ENCODE measurements around the gene COA1. TPM values are rescaled to one million over a fixed set of nuclear protein-coding genes. Genes with fewer than 3 reads are reported as not detected.

The COA1 gene
- total and polyA plus RNA-seq, 9 of the 15 experiments (the other 6 are each of a cell fraction or from before 2014, with no cell fraction given): 98.9 to 463 (median 181) TPM

DNA sequence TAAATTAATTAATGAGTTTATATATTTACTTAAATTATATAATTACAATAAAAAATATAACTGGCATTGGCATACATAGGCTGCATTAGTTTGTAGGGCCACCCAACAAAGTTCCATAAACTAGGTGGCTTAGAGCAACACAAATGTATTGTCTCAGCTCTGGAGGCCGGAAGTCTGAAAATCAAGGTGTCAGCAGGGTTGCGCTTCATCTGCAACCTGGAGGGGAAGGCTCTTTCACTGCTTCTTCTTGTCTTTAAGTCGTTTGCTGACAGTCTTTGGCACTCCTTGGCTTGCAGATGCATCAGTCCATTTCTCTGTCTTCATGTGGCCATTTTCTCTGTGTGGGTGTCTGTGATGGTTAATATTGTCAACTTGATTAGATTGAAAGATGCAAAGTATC, 23.1 kb upstream of the COA1 start:
- intact Hi-C loops (cut with micrococcal nuclease) (no loop called here), in situ Hi-C loops (cut with MboI) (no loop called here)
- WGBS (ENCODE audit: insufficient coverage, low coverage, missing lambda C conversion rate): 68% methylated on average over 3 of the region's 3 CpGs
- FAIRE-seq: no peak
- POLR2A ChIA-PET: no interaction called here
- Histone ChIP-seq H3K9me3 (replicated peaks; ENCODE audit: control insufficient read depth, insufficient read depth, low read depth, low read length) (no peaks in the 10 kb centered on the region), H3K4me1 (replicated peaks in 1 of 2; ENCODE audit: control insufficient read depth in 2 of 2, insufficient read depth in 2 of 2, low read length in 2 of 2) (peaks cover 38 to 47% of the 10 kb centered on the region in 2 experiments), H3K36me3 (ENCODE audit: control insufficient read depth, insufficient read depth, low read length) (no peaks in the 10 kb centered on the region), H3K4me3 (no peak overlapping the region), H3K79me2 (ENCODE audit: control insufficient read depth, insufficient read depth, low read length) (no peaks in the 10 kb centered on the region), H3K27me3 (ENCODE audit: control insufficient read depth in 2 of 2, insufficient read depth in 2 of 2, low read length in 2 of 2) (no peaks in the 10 kb centered on the region), H3K9ac (ENCODE audit: insufficient read depth in 1 of 2, low read depth in 2 of 2, low read length in 2 of 2) (no peak overlapping the region), H3K9me1 (ENCODE audit: control insufficient read depth, insufficient read depth, low read length) (no peaks in the 10 kb centered on the region), H3K4me2 (ENCODE audit: insufficient read depth, low read length) (no peak overlapping the region), H2AFZ (ENCODE audit: low read depth, low read length) (no peak overlapping the region), H3K27ac (ENCODE audit: extremely low read depth, low read depth, low read length) (no peak overlapping the region), H4K20me1 (replicated peaks; ENCODE audit: control insufficient read depth, insufficient read depth, low read length) (no peaks in the 10 kb centered on the region)
- TF ChIP-seq CCNT2 (IDR thresholded peaks at IDR 0.05; ENCODE audit: borderline replicate concordance, extremely low read depth, insufficient read length, low read depth, low read length) (no peak), ZNF217 (CRISPR knock-in tag; IDR thresholded peaks at IDR 0.05) (no peak), RFX1 (IDR thresholded peaks at IDR 0.05) (no peak), TCF7L2 (IDR thresholded peaks at IDR 0.05; ENCODE audit: low read depth, low read length) (no peak)
- TF ChIP-seq, protein P1, sequence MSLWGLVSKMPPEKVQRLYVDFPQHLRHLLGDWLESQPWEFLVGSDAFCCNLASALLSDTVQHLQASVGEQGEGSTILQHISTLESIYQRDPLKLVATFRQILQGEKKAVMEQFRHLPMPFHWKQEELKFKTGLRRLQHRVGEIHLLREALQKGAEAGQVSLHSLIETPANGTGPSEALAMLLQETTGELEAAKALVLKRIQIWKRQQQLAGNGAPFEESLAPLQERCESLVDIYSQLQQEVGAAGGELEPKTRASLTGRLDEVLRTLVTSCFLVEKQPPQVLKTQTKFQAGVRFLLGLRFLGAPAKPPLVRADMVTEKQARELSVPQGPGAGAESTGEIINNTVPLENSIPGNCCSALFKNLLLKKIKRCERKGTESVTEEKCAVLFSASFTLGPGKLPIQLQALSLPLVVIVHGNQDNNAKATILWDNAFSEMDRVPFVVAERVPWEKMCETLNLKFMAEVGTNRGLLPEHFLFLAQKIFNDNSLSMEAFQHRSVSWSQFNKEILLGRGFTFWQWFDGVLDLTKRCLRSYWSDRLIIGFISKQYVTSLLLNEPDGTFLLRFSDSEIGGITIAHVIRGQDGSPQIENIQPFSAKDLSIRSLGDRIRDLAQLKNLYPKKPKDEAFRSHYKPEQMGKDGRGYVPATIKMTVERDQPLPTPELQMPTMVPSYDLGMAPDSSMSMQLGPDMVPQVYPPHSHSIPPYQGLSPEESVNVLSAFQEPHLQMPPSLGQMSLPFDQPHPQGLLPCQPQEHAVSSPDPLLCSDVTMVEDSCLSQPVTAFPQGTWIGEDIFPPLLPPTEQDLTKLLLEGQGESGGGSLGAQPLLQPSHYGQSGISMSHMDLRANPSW (CRISPR knock-in tag; IDR thresholded peaks at IDR 0.05): no peak
- TF ChIP-seq, protein P2, sequence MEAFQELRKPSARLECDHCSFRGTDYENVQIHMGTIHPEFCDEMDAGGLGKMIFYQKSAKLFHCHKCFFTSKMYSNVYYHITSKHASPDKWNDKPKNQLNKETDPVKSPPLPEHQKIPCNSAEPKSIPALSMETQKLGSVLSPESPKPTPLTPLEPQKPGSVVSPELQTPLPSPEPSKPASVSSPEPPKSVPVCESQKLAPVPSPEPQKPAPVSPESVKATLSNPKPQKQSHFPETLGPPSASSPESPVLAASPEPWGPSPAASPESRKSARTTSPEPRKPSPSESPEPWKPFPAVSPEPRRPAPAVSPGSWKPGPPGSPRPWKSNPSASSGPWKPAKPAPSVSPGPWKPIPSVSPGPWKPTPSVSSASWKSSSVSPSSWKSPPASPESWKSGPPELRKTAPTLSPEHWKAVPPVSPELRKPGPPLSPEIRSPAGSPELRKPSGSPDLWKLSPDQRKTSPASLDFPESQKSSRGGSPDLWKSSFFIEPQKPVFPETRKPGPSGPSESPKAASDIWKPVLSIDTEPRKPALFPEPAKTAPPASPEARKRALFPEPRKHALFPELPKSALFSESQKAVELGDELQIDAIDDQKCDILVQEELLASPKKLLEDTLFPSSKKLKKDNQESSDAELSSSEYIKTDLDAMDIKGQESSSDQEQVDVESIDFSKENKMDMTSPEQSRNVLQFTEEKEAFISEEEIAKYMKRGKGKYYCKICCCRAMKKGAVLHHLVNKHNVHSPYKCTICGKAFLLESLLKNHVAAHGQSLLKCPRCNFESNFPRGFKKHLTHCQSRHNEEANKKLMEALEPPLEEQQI (IDR thresholded peaks at IDR 0.05): no peak
- TF ChIP-seq, protein P3, sequence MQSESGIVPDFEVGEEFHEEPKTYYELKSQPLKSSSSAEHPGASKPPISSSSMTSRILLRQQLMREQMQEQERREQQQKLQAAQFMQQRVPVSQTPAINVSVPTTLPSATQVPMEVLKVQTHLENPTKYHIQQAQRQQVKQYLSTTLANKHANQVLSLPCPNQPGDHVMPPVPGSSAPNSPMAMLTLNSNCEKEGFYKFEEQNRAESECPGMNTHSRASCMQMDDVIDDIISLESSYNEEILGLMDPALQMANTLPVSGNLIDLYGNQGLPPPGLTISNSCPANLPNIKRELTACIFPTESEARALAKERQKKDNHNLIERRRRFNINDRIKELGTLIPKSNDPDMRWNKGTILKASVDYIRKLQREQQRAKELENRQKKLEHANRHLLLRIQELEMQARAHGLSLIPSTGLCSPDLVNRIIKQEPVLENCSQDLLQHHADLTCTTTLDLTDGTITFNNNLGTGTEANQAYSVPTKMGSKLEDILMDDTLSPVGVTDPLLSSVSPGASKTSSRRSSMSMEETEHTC (IDR thresholded peaks at IDR 0.05): no peak
- DNase-seq (ENCODE audit: extremely low read depth in 1 of 4, low spot score in 3 of 4): no peak
- no peak for ATAC-seq
- CTCF ChIA-PET (ENCODE audit: low intra/inter-chr PET ratio): no interaction called here
- no TSS peak for BruUV-seq (replicated peaks)
